Dermis lymphatic vessel endothelial cell (primary cell): ENCODE measurements around the gene DPP4. TPM values are rescaled to one million over a fixed set of nuclear protein-coding genes. Genes with fewer than 3 reads are reported as not detected.

Experiments
- total RNA-seq: library from RNA; depleted of rRNA; stranded (reverse); fragments of >200 nt; gene quantifications from 2 replicates; pipeline ENCODE4 v1.2.1, GENCODE V29; 2014

The DPP4 gene
- total RNA-seq = 94.7 and 212 TPM in 2 replicates

DNA sequence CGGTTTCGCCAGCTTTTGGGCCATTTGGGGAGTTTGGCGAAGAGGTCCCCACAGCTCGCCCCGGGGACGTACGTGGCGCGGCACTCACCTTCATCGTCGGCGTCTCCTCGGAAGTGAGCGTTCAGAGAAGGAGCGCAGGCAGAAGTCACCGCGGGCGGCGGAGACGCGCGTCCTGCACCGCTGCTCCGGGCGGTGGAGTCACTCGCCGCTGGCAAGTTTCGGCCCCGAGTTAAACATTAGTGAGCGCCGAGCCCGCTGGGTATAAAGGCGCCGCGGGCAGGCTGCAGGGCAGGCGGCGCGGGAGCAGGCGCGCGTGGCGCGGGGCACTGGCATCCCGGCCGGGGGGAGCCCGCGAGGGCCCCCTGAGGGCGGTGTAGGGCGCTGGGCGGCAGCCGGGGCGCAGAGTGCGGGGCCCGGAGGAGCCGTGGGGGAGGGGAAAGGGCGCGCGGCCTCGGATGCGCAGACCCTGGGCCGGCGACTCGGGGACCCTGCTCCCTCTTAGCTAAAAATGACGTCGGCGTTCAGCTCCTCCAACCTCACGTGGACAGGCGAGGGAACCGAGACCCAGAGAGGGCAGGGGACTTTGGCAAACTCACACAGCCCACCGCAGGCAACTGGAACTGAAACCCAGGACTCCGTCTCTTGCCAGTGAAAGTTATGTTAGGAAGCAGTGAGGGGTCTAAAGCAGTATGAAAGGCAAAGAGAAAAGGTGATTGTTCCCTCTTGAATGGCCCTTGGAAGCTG, at the start of gene DPP4:
DPP4 (minus strand) TSS at position 328 of the 744 bp plus-strand sequence; CDS start at position 94, 234 bp downstream.

Other genes with a start within 250 kb of the DPP4 start
- gene GCG, start 78.0 kb upstream of the DPP4 start, total RNA-seq = not detected in 2 replicates
- gene FAP, start 169.2 kb upstream of the DPP4 start, total RNA-seq = 0.09 and 0.76 TPM in 2 replicates
- 4.3 and 6.4 TPM in 2 replicates for gene IFIH1, start 244.5 kb upstream of the DPP4 start, total RNA-seq